NCI-H446 (cell line): ENCODE measurements around the gene ARID1B.

ENCODE experiments used
- DNase-seq, 2 experiments: peaks; one replicate each; lab custom pipeline; 2025; lab: John Stamatoyannopoulos, UW

ARID1B gene

DNA sequence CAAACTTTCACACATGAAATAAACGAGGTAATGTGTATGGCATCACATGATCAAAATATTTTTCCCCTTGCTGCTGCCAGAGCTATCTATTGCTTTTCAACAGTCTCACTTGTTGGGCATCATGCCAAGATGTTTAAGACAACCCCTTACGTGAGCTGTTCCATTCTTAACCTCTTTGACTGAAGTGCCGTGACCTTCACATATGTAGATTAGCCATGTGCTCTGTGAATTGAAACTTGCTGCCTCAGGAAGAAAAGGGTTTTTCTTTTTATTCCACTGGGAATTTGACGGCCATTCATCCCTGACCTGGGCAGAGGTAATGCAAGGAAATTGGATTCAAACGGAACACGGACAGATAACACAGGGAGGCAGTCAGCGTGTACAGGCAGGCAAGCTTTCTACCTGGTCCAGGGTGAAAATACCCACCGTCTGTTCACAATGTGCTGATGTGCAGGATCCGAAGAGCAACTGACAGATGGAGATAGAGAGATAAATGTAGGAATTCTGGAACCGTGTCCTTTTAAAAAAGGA, 14.2 kb downstream of the ARID1B start:
- peak; percentile 15 to 61 for DNase-seq

DNA sequence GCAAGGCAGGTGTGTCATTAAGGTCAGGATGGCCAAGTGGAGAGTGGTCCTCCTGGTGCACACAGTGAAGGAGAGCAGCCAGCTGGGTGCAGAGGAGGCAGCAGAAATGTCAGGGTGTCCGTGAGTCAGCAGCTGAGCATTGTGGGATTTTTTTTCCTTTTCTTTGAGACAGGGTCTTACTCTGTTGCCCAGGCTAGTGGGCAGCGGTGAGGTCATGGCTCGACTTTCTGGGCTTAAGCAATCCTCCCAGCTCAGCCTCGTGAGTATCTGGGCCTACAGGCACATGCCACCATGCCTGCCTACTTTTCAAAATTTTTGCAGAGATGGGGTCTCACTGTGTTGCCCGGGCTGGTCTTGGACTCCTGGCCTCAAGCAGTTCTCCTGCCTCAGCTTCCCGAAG, 16.0 kb downstream of the ARID1B start:
- DNase-seq: no peak

DNA sequence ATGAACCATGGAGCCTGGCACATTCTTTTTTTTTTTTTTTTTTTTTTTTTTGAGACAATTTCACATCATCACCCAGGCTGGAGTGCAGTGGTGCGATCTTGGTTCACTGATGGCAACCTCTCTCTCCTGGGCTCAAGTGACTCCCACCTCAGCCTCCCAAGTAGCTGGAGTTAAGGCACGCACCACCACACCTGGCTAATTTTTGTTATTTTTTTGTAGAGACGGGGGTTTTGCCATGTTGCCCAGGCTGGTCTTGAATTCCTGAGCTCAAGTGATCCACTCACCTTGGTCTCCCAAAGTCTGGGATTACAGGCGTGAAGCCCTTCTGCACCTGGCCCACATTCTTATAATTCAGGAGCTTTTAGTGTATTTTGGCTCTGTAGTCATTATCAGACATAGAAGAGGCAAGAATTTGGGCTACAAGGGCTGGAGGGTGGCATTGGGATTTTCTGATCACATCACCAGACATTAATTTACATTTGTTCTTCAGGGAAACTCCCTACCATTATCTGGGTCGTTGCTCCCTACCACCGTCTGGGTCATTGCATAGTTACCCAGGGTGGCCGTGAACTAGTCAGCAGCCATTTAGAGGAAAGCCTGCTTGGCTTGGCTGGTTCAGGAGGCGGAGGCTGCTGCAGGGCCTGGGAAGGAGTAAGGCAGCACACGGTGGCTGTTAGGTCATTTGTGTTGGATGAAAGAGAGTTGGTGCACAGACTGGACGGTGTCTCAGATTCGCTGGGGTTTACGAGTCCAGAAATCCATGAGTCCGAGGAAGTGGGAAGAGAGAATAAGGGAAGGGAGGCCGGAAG, 17.6 kb downstream of the ARID1B start:
- no peak for DNase-seq

DNA sequence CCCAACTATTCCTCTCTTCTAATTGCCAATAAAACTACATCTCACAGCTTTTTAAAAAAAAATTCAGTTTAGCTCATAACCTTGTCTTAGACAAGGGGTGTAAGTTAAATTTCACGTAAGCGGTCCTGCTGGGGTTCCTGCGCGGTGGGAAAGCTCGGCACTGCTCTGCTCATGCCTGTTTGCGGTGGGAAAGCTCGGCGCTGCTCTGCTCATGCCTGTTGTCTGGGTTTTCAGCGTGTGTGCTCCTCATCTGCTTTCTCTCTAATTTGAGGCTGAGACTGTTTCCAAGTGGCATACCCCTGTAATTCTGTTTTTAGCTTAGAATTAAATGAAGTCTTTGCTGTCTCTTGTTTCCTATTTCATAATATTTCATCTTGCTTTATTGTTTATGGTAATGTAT, 18.6 kb downstream of the ARID1B start:
- DNase-seq: no peak

DNA sequence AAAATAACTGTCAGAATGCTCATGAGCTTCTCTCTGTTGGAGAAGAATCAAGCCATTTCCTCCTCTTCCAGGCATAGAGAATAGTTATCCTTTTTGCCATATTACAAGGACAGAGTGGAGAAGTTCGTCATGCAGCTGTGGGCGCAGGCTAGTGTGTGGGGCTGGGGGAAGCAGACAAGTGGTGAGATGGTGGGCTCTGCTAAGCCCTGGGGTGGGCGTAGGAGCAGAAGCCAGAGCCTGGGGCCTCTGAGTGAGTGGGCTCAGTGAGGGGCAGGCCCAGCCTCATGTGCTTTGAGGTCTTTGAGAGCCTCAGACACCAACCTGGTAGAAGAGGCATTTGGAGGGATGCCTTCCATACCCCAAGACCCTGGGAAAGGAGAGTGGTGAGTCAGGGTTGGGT, 19.4 kb downstream of the ARID1B start:
- DNase-seq: no peak

DNA sequence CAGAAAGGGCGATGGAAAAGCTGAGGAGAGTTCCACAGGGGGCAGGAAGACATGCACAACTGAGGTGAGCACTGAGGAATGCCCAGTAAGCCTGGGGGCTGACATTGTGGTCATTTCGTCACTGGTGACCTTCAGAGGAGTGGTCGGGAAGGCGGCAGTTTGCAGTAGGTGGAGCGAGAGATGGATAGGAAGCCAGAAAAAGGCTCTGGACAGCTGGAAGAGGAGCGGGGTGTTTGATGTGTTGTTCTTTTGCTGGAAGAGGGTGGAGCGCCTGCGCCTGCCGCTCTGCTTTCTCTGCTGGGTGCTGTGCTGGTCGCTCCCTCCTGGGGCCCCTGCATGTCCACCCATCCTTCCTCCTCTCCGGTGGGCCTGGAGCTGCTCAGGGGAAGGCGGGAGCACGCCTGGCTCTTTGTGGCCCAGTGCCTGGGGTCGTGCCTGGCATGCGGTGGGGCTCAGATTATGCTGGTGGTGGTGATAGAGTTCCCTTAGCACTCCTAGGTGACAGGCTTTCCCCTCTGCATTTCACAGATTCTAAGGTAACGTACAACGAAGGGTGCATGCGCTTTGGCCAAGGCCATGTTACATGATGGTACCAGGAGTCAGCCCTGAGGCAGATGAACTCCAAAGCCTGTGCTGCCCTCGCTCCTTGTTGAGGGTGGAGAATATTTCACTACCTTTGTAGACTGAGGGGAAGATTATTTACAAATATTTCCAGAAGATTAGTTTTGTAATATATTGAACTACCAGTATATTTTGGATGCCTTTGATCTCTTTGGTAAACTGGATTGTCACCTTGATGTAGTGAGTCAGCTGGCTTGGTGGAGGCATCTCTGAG, 20.9 kb downstream of the ARID1B start:
- DNase-seq: no peak

DNA sequence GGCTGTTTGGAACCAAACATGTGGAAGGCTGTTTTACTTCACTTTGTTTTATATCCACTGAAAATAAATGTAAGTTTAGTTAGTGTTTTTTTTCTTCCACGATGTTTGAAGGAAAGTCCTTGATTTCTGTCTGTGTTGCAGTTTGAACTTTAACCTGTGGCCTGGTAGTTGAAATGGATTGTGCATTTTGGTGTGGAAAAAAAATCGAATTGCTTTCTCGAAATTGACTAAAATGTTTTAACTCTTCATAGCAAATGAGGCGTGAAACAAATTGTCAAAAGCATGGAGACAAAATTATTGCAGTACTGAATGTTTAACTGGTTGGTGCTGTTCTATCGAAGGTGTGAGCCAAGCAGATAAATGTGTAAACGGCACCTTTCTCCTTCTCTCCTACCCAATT, 24.5 kb downstream of the ARID1B start:
- no peak for DNase-seq

- no peak for DNase-seq
These were observed 26.2 kb downstream of the ARID1B start for GRCh38 chr6:156803353-156803752.

DNA sequence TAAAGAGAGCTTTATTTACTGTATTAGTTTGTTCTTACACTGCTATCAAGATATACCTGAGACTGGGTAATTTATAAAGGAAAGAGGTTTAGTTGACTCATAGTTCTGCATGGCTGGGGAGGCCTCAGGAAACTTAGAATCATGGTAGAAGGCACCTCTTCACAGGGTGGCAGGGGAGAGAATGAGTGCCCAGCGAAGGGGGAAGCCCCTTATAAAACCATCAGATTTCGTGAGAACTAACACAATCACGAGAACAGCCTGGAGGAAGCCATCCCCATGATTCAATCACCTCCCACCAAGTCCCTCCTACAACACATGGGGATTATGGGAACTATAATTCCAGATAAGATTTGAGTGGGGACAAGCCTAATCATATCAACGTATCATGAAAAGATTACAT, 27.2 kb downstream of the ARID1B start:
- DNase-seq: no peak

- DNase-seq: no peak
These were observed 29.0 kb downstream of the ARID1B start for GRCh38 chr6:156806155-156806554.

- DNase-seq: no peak
These were observed 29.9 kb downstream of the ARID1B start for GRCh38 chr6:156807028-156807427.

DNA sequence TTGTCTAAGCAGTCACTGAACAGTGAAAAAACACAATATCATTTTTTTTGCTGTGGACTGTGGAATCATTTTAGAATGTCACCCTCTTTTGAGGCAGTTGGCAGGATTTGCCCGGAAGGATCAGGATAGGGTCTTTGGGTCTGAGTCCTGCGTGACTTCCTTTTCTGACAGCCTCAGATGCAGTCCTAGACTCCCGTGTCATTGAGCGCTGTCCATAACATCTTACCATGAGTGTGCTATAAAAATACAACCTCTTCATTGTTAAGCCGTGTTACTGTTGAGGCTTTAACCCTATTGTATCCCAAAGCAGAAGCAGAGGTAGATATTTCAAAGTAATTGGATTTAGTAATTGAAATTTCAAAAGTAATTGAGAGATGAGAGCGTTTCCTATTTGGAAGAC, 30.6 kb downstream of the ARID1B start:
- DNase-seq: no peak

DNA sequence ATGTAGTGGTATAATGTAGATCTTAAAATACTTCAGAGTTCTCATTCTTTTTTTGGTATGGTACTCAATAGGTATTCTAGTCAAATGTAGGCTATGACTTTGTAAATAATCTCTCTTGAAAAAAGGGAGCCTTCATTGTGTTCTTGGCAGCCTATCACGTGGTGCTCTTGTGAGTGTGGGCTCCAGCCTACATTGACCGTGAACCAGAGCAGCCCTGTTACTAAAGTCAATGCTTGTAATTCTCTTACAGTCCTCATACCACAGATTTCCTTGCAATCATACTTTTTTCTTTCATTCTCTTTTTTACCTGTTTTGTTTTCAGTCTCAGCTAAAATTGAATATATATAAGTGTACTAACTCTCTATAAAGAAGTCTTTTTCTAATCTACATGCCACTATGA, 31.1 kb downstream of the ARID1B start:
- DNase-seq: no peak

GRCh38 chr6:156809034-156809433, 31.9 kb downstream of the ARID1B start:
- no peak for DNase-seq

GRCh38 chr6:156809446-156810178, 32.4 kb downstream of the ARID1B start:
- DNase-seq: no peak

GRCh38 chr6:156814036-156814581, 36.9 kb downstream of the ARID1B start:
- no peak for DNase-seq

- DNase-seq: no peak
These were observed 39.3 kb downstream of the ARID1B start for GRCh38 chr6:156816505-156816904.

DNA sequence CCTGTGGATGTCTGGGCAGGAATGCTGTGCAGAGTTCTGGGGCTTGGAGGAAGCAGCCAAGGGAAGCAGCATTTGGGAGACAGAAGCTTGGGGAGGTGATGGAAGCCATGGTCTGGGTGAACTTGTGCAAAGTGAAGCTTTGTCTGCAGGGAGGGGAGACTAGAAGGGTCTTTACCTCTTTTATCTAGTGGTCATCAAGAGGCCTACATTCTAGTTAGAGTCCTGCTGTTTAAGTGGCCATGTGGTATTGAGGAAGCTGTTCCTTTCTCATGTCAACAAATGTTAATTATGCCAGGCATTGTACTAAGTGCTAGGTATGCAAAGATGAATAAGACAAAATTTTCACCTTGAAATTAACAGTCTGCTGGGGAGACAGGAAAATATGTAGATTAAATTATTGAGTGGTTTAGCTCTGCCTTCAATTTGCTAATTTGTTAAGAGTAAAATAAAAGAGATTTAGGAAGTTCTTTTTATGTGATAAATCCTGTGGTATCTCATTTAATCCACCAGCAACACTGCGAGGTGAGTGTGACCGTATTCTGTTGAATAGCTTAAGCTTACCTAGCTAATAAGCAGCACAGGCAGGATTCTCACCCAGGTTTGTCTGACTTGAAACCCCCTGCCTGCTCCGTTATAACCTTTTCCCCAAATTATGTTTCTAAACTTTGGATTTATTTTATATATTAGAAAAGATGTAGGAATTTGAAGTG, 43.1 kb downstream of the ARID1B start:
- no peak for DNase-seq

DNA sequence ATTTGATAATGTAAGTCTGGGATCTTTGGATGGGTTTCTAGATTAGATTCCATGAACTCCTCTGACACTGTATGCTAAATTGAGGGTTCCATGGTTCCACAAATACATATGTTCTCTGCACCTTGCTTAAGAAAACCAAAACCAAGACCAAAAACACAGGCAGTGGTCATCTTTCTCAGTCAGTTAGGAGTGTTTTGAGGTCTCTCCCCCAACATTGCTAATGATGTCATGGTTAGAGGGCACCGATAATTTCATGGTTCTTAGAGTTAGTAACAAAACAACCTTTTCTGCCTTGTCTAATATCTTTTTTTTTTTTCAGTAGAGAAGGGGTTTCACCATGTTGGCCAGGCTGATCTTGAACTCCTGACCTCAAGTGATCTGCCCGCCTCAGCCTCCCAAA, 44.5 kb downstream of the ARID1B start:
- no peak for DNase-seq

GRCh38 chr6:156822747-156823206, 45.6 kb downstream of the ARID1B start:
- no peak for DNase-seq

DNA sequence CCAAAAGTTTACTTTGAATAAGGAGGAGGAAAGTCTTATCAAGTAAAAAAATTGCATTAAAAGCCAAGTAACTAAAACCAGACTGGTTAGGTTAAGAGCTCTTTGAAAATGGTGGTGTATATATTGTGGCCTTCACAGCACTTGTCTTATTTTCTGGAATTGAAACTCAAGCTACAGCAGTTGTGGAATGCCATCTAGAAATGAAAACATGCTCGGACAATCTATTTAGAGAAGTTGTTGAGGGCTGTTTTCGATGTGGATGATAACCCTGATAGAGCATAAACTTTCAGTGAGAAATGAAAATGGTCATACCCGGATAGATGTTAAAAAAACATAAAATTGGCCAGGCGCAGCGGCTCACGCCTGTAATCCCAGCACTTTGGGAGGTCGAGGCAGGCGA, 47.0 kb downstream of the ARID1B start:
- no peak for DNase-seq
